ENCODE results near the gene PSEN1.

The PSEN1 gene

GRCh38 chr14:73223049-73223448 lies 86.7 kb downstream of the PSEN1 start:
- no peak for DNase-seq

DNA sequence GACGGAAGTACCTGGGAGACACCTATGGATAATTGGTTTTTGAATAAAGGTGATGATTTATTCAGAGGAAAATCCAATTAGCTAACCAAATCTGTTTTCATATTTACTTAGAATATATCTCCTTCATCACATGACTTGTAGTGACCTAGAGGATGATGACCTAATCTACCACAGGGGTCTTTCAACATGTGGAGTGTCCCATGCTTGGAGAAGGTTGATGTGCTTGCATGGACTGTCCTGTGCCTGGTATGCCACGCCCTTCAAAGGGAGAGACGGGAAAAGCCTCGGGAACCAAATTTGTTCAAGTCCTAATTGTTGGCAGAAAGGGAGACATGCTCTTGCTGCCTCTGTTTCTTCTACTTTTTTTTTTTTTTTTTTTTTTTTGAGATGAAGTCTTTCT lies 89.2 kb downstream of the PSEN1 start:
- DNase-seq, result no peak

- no peak for DNase-seq
Observed at GRCh38 chr14:73227812-73228781, 91.8 kb downstream of the PSEN1 start.

- no peak for DNase-seq
Observed at GRCh38 chr14:73230051-73230450, 93.7 kb downstream of the PSEN1 start.

DNA sequence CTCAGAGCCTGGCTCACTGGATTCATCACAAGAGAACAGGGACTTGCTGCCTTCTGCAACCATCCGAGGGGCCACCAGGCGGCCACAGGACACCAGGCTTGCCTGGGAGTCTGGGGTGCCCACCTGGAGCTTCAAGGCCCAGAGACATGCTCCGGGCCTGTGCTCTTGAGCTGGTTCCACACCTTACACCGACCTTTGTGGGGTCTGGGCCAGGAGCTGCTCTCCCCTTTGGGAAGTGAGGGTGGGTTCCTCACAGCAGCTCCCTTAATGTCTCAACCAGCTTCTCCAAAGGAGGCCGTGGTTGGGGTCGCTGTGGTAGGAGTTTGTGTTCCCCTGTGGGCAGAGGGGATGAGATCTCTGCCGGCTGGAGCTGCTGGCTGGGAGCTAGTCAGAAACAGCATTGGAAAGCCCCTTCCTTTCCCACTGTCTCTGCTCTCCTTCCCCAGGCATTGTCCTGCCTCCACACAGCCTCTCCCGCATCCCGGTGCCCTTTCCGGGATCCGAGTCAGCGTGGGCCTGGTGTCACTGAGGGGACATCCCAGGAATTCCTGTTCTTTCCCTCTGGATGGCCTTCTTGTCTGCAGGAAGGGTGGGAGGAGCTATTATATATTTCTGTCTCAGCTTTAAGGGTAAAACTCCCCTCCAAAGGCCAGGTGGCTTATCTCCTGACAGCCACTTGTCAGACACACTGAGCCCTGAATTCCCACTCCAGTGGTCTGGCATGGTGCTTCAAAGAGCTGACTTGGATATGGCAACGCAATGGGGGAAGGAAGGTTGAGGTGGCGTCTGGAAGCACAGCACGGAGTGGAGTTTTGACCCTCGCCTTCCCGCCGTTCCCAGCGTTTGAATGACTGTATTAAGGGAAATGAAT lies 95.9 kb downstream of the PSEN1 start:
- peak; percentile 46 for DNase-seq

GRCh38 chr14:73232984-73233383 lies 96.7 kb downstream of the PSEN1 start:
- no peak for DNase-seq

- no peak for DNase-seq
Observed at GRCh38 chr14:73233564-73233963, 97.3 kb downstream of the PSEN1 start.

DNA sequence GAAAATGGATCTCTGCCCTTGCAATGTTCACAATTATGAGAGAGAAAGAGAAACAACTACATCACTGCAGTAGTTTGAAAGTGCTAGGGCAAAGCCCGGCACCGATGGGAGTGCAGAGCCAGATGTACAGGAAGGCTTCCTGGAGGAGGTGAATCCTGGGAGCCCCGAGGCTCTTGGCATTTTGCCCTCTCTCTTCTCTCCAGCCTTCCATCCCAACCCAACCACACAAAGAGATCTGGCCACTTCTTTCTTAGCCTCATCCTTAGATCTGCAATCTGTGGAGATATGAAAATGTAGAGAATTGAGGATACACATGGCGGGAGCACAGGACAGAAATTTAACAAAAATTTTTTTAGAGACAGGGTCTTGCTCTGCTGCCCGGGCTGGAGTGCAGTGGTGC lies 97.7 kb downstream of the PSEN1 start:
- DNase-seq, result no peak

DNA sequence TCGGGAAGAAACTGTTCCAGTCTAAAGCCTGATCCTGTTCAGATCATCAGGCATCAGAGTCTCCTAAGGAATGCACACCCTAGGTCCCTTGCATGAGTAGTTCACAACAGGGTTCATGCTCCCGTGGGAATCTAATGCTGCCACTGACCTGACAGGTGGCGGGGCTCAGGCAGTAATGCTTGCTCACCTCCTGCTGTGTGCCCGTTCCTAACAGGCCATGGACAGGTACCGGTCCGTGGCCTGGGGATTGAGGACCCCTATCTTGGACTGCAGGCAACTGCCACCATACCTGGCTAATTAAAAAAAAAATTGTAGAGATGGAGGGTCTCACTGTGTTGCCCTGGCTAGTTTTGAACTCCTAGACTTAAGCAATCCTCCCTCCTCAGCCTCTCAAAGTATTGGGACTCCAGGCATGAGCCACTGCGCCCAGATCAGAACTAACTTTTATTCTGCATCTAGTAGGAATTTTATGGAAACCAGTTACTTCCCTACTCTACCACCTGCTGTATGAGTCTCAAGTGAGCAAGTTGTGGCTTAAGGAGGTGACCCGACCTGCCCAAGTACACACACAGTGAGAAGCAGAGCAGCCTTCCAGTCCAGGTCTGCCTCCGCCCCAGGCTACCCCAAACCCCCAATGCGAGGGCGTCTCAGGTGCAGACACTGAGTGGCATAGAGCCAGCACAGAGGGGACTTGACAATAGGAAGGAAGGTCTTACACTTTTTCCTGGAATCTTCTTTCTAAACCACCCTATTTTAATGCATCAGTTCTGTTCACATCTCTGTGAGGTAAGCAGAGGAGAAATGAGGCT lies 98.5 kb downstream of the PSEN1 start:
- DNase-seq, result no peak

DNA sequence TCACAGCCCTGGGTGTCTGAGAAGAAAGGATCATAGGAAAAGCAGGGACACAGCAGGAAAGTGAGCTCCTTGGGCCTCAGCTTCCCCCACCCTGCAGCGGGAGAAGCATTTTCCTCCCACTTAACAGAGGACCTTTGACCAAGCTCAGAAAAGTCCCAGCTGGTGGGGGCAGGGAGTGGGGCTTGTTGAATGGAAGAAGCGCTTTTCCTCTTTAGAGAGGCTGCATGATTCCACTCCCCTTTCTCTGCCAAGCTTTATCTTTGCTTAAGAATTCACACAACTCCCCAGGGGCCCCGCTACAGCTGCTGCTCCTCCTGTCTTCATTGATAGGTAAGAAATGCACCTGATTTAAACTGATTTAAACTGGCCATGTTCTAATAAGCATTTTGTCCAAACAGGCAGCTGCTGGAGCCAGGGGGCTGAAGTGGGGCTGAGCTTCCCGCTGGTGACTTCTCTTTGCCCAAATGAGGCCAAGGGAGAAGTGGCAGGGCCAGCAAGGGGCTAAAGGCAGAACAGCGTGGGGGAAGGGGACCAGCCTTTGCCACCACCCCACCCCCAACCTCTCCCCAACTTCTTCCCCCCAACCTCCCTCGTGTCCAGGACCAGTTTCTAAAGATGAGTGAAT lies 99.3 kb downstream of the PSEN1 start:
- no peak for DNase-seq

GRCh38 chr14:73236157-73236556 lies 99.8 kb downstream of the PSEN1 start:
- DNase-seq, result no peak

GRCh38 chr14:73236752-73237218 lies 100.5 kb downstream of the PSEN1 start:
- DNase-seq, result no peak

GRCh38 chr14:73237219-73237785 lies 101.0 kb downstream of the PSEN1 start, which contains the start of gene PAPLN:
PAPLN (plus strand) TSS chr14:73237506; CDS start chr14:73239779, 2,273 bp downstream.
- DNase-seq, result no peak

DNA sequence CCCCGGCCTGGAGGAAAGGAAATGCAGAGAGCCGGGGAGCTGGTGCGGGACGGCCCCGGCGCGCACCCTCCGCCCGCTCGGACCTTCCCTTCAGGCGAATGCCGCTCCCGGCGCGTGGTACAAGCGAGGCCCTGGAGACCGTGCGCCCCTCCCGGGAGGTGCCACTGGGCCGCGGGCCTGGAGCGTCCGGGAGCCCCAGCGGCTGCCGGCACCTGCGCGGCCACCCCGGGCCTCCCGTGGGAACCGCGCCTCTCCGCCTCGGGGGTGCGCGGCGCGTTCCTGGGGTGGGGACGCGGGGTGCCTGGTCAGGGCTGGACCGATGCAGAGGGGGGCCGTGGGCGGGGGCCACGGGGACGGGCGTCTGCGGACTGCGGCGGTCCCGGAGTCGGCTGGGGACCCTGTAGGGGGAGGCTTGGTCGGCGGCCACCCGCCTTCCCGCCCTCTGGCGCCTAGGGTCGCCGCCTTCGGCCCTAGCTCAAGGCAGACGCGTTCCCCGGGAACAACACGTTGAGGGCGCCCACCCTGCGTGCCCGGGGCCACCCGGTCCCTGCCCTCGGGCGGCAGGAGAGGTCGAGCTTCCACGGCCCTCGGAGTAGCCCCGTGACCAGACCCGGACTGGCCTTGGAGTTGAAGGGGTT lies 101.6 kb downstream of the PSEN1 start:
- no peak for DNase-seq

- DNase-seq, result no peak
Observed at GRCh38 chr14:73238424-73238852, 102.1 kb downstream of the PSEN1 start.

GRCh38 chr14:73238941-73239340 lies 102.6 kb downstream of the PSEN1 start:
- no peak for DNase-seq

GRCh38 chr14:73239393-73240241 lies 103.3 kb downstream of the PSEN1 start:
- no peak for DNase-seq

GRCh38 chr14:73240816-73241480 lies 104.6 kb downstream of the PSEN1 start:
- no peak for DNase-seq

DNA sequence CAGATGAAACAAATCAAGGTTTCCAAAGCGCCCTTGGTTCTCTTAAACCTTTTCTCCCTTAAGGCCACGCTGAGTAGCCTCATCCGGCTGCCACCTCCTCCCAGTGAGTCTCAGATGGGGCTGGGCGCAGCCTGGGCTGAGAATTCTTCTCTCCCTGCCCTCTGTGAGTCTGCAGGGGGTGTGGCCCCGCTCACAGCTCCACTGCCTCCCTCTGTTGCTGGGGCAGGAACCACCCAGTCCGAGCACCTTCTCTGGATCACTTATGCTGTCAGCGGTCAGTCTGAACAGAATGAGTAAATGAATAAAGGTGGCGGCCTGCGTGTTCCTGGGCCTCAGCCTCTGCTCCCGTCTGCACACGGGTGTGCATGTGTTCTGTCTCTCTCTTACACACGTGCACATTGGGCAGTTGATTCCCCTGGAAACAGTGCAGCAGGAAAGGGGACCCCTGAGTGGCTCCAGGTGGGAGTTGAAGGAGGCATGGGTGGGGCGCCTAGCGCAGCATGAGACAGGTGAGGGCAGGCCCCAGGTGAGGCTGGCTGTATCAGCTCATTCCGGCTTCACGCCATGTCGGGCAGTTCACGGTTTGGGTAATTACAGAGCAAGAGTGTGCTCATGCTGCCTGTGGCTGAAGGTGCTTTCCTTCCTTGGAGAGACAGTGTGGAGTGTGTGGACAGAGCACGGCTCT lies 105.3 kb downstream of the PSEN1 start:
- DNase-seq, result no peak
